ENCODE measurements around the gene TULP4. TPM values are rescaled to one million over a fixed set of nuclear protein-coding genes. Genes with fewer than 3 reads are reported as not detected.

TULP4 gene
- polyA plus RNA-seq, 2 of the 4 experiments (the other 2 are of a cell fraction): 5.0 to 10.6 TPM

GRCh38 chr6:158411998-158412397 lies 99.7 kb downstream of the TULP4 start:
- H3K9me3 ChIP-seq: no peaks in the 10 kb centered on the region
- no peak overlapping the region for H3K27ac ChIP-seq
- no peak for TF ChIP-seq MAFK (IDR thresholded peaks at IDR 0.05; ENCODE audit: partially characterized antibody)
- no peak for TF ChIP-seq HOXB5 (CRISPR knock-in tag; IDR thresholded peaks at IDR 0.05)
- TF ChIP-seq GATA3 (IDR thresholded peaks at IDR 0.05; ENCODE audit: borderline replicate concordance): no peak
- no peak for TF ChIP-seq NPAS2 (CRISPR knock-in tag; IDR thresholded peaks at IDR 0.05; ENCODE audit: borderline replicate concordance)
- TF ChIP-seq RNF2 (IDR thresholded peaks at IDR 0.05; ENCODE audit: borderline replicate concordance, low read depth): no peak
- no peak for TF ChIP-seq KDM5A (IDR thresholded peaks at IDR 0.05)
- TF ChIP-seq PBX3 (IDR thresholded peaks at IDR 0.05): no peak
- no peak for ATAC-seq
- 80% methylated on average over 4 of the region's 4 CpGs for WGBS (ENCODE audit: missing lambda C conversion rate)
- ChIA-PET POLR2A (no interaction called here), CTCF (interaction anchor here (0.9 kb wide), 1 partner anchor 11 kb away, joined by 3 read pairs; no protein-coding TSS in a partner anchor)
- no peak for DNase-seq (ENCODE audit: low read depth in 1 of 2, low spot score in 1 of 2)
- FAIRE-seq: no peak
- no peaks in the 10 kb centered on the region for H3K4me1 ChIP-seq
- no peak overlapping the region for H3K4me2 ChIP-seq
- no peak overlapping the region for H3K4me3 ChIP-seq

GRCh38 chr6:158413028-158413427 lies 100.8 kb downstream of the TULP4 start:
- ChIA-PET CTCF (interaction anchor here (0.7 to 1.0 kb wide), 2 partner anchors 12 to 44 kb away, joined by 3 read pairs; no protein-coding TSS in a partner anchor), POLR2A (no interaction called here)
- Histone ChIP-seq H3K9me3 (no peaks in the 10 kb centered on the region), H3K4me1 (no peaks in the 10 kb centered on the region), H3K27ac (no peak overlapping the region), H3K4me2 (no peak overlapping the region), H3K4me3 (no peak overlapping the region)
- ATAC-seq: no peak
- TF ChIP-seq EHMT2 (IDR thresholded peaks at IDR 0.05; ENCODE audit: low read depth) (no peak), HES2 (IDR thresholded peaks at IDR 0.05) (no peak), JUNB (IDR thresholded peaks at IDR 0.05) (no peak), MYC (IDR thresholded peaks at IDR 0.05; ENCODE audit: borderline replicate concordance, low read length) (no peak), GATA3 (IDR thresholded peaks at IDR 0.05; ENCODE audit: borderline replicate concordance) (no peak), RFX5 (IDR thresholded peaks at IDR 0.05) (no peak), HEYL (CRISPR knock-in tag; IDR thresholded peaks at IDR 0.05) (no peak), MAFK (IDR thresholded peaks at IDR 0.05; ENCODE audit: partially characterized antibody) (no peak), BHLHE40 (IDR thresholded peaks at IDR 0.05; ENCODE audit: low read depth, low read length) (no peak), EP300 (IDR thresholded peaks at IDR 0.05) (no peak), EHF (CRISPR knock-in tag; IDR thresholded peaks at IDR 0.05) (no peak)
- TF ChIP-seq, protein P1, sequence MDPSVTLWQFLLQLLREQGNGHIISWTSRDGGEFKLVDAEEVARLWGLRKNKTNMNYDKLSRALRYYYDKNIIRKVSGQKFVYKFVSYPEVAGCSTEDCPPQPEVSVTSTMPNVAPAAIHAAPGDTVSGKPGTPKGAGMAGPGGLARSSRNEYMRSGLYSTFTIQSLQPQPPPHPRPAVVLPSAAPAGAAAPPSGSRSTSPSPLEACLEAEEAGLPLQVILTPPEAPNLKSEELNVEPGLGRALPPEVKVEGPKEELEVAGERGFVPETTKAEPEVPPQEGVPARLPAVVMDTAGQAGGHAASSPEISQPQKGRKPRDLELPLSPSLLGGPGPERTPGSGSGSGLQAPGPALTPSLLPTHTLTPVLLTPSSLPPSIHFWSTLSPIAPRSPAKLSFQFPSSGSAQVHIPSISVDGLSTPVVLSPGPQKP (IDR thresholded peaks at IDR 0.05; ENCODE audit: low read depth, low read length): no peak
- FAIRE-seq: no peak
- DNase-seq (ENCODE audit: low read depth in 1 of 2, low spot score in 1 of 2): no peak
- WGBS (ENCODE audit: missing lambda C conversion rate): 99% methylated on average over 16 of the region's 16 CpGs

- ChIA-PET CTCF (interaction anchor here (1.0 kb wide), 1 partner anchor 45 kb away, joined by 3 read pairs; no protein-coding TSS in a partner anchor), POLR2A (no interaction called here)
- Histone ChIP-seq H3K4me3 (no peak overlapping the region), H3K4me1 (no peaks in the 10 kb centered on the region), H3K27ac (no peak overlapping the region), H3K4me2 (no peak overlapping the region), H3K9me3 (no peaks in the 10 kb centered on the region)
- ATAC-seq (no peak), DNase-seq (ENCODE audit: low read depth in 1 of 2, low spot score in 1 of 2) (no peak), FAIRE-seq (no peak)
- 91% methylated on average over 5 of the region's 5 CpGs for WGBS (ENCODE audit: missing lambda C conversion rate)
- TF ChIP-seq, protein P2, sequence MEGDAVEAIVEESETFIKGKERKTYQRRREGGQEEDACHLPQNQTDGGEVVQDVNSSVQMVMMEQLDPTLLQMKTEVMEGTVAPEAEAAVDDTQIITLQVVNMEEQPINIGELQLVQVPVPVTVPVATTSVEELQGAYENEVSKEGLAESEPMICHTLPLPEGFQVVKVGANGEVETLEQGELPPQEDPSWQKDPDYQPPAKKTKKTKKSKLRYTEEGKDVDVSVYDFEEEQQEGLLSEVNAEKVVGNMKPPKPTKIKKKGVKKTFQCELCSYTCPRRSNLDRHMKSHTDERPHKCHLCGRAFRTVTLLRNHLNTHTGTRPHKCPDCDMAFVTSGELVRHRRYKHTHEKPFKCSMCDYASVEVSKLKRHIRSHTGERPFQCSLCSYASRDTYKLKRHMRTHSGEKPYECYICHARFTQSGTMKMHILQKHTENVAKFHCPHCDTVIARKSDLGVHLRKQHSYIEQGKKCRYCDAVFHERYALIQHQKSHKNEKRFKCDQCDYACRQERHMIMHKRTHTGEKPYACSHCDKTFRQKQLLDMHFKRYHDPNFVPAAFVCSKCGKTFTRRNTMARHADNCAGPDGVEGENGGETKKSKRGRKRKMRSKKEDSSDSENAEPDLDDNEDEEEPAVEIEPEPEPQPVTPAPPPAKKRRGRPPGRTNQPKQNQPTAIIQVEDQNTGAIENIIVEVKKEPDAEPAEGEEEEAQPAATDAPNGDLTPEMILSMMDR (IDR thresholded peaks at IDR 0.05): no peak
- TF ChIP-seq PHF8 (IDR thresholded peaks at IDR 0.05; ENCODE audit: borderline replicate concordance, low read depth) (no peak), MYC (IDR thresholded peaks at IDR 0.05; ENCODE audit: borderline replicate concordance, low read length) (no peak), MAX (IDR thresholded peaks at IDR 0.05) (no peak), ZSCAN20 (CRISPR knock-in tag; IDR thresholded peaks at IDR 0.05) (no peak), HOXB5 (CRISPR knock-in tag; IDR thresholded peaks at IDR 0.05) (no peak), ZC3H11A (IDR thresholded peaks at IDR 0.05) (no peak), ZNF302 (CRISPR knock-in tag; IDR thresholded peaks at IDR 0.05) (no peak), RAD21 (conservative IDR thresholded peaks at IDR 0.05 in 1 of 2, IDR thresholded peaks at IDR 0.05 in 1 of 2) (no peak), CBX8 (IDR thresholded peaks at IDR 0.05) (no peak), FOSL2 (IDR thresholded peaks at IDR 0.05) (no peak), FOSL2 (CRISPR knock-in tag; IDR thresholded peaks at IDR 0.05) (no peak)
- TF ChIP-seq, protein P3, sequence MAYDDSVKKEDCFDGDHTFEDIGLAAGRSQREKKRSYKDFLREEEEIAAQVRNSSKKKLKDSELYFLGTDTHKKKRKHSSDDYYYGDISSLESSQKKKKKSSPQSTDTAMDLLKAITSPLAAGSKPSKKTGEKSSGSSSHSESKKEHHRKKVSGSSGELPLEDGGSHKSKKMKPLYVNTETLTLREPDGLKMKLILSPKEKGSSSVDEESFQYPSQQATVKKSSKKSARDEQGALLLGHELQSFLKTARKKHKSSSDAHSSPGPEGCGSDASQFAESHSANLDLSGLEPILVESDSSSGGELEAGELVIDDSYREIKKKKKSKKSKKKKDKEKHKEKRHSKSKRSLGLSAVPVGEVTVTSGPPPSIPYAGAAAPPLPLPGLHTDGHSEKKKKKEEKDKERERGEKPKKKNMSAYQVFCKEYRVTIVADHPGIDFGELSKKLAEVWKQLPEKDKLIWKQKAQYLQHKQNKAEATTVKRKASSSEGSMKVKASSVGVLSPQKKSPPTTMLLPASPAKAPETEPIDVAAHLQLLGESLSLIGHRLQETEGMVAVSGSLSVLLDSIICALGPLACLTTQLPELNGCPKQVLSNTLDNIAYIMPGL (CRISPR knock-in tag; IDR thresholded peaks at IDR 0.05; ENCODE audit: borderline replicate concordance): no peak
These were observed 101.7 kb downstream of the TULP4 start for GRCh38 chr6:158413814-158414565.
